NCI-H2196 (cell line): Measurements from ENCODE around the gene SLC45A1.
A peak's percentile ranks its signal among the peaks of the same experiment; 100 is the strongest.
"Not testable (repeated sequence)": the region's sequence is repeated elsewhere in the genome, so short reads cannot be mapped to it uniquely, and the experiment has no call there.

Source experiments
- DNase-seq: peaks from one replicate; lab custom pipeline; 2025; ENCODE audit not compliant: unreplicated experiment; lab: John Stamatoyannopoulos, UW

The SLC45A1 gene

GRCh38 chr1:8317647-8318381, at the start of gene SLC45A1:
SLC45A1 (plus strand) TSS chr1:8318114; CDS start chr1:8324330, 6,216 bp downstream.
- DNase-seq: peak; percentile 64

DNA sequence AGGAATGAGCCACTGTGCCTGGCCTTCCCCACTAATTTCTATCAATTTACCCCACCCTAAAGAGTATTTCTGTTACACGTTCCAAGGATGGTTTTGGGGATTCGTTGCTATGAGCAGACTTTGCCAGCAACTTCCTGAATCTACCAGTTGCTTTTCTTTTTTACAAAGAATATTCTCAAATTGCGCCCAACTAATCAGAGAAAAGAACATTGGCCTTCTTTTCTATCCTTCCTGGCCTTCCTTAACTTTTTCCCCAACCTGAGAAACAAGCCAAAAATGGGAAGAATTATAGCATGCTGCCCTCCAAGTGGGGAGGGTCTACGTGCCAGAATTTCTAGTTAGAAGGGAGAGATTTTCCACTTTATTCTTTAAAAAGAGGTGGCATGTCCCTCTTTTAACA, 44.9 kb upstream of the SLC45A1 start:
- DNase-seq: no peak

GRCh38 chr1:8274352-8274751, 43.6 kb upstream of the SLC45A1 start:
- DNase-seq: peak; percentile 27

- DNase-seq: peak; percentile 7
These were observed 41.6 kb upstream of the SLC45A1 start for GRCh38 chr1:8276173-8276914.

DNA sequence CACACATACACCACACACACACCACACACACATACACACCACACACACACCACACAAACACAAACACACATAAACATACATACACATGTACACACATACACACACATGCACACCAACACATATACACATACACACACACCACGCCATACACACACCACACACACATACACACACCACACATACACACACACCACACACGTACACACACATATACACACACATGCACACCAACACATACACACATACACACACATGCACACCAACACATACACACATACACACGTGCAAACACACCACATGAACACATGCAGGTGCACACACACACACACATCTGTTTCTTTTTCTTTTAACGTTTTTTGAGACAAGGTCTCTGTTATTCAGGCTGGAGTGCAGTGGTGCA, 41.0 kb upstream of the SLC45A1 start:
- no peak for DNase-seq

DNA sequence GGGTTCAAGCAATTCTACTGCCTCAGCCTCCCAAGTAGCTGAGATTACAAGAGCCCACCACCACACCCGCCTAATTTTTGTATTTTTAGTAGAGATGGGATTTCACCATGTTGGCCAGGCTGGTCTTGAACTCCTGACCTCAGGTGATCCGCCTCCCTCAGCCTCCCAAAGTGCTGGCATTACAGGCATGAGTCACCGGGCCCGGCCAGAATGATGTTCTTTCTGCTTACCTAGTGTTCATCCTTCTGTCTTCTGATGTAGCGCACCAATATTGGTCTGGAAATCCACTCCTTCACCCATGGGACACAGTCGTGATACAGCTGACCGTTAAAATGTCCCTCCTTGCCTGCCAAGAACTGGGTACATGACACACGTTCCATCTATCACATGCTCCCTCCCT, 39.2 kb upstream of the SLC45A1 start:
- not testable (repeated sequence) for DNase-seq

GRCh38 chr1:8281843-8282509, 35.9 kb upstream of the SLC45A1 start:
- DNase-seq: no peak

GRCh38 chr1:8283058-8283884, 34.6 kb upstream of the SLC45A1 start:
- no peak for DNase-seq

- DNase-seq: no peak
These were observed 33.8 kb upstream of the SLC45A1 start for GRCh38 chr1:8284127-8284526.

- DNase-seq: no peak
These were observed 32.8 kb upstream of the SLC45A1 start for GRCh38 chr1:8285103-8285502.

DNA sequence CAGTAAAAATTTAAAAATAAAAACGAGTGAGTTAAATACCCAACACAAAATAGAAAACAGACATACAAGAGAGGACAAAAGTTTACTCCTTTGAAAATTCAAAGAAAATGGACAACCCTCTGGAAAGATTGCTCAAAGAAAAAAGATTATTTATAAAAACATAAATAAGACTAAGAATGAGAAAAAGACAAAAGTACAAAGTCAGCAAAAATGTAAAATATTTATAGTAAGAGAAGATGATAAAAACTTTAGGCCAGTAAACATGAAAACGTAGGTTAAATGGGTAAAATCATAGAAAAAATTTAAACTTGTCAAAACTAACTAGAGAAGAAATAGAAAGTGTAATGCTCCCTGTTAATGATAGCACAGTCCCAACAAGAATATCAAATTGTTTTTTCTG, 31.9 kb upstream of the SLC45A1 start:
- DNase-seq: no peak

GRCh38 chr1:8293118-8293517, 24.8 kb upstream of the SLC45A1 start:
- no peak for DNase-seq

- DNase-seq: no peak
These were observed 24.2 kb upstream of the SLC45A1 start for GRCh38 chr1:8293641-8294169.

DNA sequence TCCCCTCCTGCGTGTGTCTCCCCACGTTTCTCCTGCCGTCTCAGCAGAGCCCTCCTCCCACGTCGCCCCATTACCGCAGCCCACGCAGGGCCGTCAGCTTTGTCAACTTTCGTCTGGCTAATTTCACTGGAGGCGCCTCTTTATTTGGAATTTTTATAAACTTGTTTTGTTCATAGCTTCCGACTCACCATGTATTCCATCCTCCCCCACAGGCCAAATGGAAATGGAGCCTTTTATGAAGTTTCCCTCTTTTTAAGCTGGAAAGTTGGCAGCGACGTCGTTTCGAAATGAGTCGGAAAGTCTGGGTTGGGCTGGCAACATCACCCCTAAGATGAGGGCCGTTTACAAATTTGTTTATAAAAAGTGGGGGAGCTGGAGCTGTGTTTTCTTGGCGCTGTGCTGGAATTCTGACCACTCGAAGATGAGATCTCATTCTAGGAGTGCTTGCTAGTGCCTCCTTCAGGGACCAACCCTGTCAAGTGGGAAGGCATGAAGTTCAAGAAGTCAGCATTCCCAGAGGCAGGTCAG, 23.7 kb upstream of the SLC45A1 start:
- no peak for DNase-seq

DNA sequence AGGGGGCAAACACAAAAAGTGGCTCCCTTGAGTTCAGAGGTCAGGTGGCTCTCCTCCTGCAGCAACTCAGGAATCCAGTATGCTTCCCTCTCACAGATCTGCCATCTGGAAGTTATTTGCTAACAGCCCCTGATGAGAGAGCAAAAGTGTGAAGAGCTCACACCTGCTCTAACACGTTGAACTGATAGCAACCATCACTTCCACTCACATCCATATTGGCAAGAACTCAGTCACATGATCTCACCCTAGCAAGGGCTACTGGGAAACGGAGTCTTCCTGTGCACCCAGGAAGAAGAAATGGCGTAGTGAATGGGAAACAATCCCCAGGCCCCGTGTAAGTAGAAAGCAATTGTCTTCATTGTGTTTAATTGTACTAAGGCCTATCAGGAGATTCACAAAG, 20.7 kb upstream of the SLC45A1 start:
- DNase-seq: peak; percentile 9

DNA sequence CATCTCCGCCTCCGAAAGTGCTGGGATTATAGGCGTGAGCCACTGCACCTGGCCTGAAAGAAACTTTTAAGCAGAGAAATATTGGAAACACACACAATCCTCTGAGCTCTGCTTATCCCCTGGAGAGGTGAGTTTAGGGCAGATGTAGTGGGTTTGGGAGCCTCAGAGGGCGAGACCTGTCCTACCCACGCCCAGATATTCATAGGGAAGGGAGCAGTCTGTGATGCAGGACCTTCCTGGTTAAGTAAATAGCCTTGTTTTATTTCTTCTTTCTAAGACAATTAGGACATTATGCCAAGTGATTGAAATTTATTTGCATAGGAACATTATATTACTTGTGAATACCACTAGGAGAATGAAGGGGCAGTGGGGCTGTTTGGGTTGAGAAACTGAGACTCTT, 18.0 kb upstream of the SLC45A1 start:
- no peak for DNase-seq

DNA sequence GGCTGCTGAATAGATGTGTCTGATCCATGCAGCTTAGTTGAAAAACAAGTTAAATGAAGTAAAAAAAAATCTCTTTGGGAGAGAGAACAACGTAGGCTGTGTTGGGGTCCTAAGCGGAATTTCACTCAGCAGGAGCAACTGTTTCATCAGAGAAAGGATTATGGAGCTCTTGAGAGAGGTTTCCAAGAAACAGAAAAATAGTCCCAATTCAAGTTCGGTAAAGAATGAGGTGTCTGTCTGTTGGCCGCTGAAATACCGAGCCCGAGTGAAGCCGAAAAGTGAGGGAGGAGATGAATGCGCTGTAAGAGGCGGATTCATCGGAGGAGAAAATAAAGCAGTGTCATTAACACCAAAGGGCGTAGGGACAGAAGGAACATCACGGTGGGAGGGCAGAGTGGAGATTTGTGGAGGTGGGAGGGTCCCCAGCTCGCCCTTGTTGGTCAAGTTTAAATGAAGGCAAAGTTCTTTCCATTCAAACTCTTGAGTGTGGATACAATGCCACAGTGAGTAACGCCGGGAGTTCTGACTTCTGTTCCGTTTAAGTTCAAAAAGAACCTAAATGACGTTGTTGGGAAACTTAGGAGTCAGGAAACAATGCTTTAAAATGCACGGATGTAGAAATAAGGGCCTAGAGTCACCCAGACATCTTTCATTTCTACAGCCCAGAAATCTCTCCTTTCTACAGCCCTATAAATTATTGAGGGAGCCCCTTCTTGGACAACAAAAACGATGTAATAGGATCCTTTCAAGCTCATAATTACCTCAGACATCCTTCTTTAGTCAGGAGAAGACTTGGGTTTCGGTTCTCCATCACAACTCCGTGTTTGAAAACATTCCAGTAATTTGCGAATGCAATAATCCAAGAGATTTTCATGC, 15.6 kb upstream of the SLC45A1 start:
- no peak for DNase-seq

- DNase-seq: no peak
These were observed 14.8 kb upstream of the SLC45A1 start for GRCh38 chr1:8303141-8303540.

GRCh38 chr1:8303876-8304275, 14.0 kb upstream of the SLC45A1 start:
- no peak for DNase-seq

DNA sequence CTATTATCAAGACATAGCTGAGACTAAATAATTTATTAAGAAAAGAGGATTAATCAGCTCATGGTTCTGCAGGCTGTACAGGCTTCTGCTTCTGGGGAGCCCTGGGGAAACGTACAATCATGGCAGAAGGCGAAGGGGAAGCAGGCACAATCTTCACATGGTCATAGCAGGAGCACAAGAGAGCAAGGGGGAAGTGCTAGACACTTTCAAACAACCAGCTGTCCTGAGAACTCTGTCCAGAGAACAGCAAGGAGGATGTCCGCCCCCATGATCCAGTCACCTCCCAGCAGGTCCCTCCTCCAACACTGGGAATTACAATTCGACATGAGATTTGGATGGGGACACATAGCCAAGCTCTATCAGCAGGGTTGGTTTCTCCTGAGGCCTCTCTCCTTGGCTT, 10.3 kb upstream of the SLC45A1 start:
- DNase-seq: no peak
